ENCODE results near the gene DDC.
A peak's percentile ranks its signal among the peaks of the same experiment; 100 is the strongest.

DDC gene

DNA sequence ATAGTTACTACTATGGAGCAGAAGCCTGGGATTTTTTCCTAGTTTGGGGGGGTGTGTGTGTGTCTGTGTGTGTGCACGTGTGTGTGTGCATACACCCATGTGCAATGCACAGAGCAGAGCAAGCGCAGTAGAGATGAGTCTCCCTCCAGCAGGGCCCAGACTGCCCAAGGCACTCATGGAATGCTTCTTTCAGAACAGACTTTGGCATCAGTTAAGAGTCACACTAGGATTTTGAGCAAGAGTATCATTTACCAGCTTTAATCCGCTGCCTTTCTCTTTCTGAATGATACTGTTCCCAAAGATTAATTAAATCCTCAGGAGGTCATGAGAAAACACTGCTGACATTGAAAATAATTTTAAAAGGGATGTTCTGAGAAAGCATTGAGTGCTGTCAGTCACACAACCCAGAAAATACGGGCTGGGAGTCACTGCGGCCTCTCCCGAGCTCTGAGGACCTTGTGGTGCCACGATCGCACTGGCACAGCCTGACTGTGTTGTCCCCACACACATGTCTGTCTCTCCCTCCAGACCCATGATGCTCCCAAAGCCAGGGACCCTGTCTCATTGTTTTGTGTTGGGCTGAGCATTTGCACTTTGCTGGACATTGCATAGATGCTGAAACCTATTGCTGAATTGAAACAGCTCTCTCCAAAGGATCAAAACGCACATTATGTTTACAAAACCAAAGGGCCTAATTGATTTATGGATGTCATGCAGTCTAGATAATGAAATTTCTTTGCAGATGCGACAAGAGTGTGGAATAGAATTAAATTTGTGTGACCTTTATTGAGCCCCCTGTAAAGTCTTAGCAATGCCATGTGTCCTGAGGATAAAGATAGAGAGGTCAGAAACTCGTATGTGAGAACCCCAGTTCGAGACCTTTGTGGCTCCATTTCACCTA lies 60.3 kb downstream of the DDC start:
- TF ChIP-seq, protein P1, sequence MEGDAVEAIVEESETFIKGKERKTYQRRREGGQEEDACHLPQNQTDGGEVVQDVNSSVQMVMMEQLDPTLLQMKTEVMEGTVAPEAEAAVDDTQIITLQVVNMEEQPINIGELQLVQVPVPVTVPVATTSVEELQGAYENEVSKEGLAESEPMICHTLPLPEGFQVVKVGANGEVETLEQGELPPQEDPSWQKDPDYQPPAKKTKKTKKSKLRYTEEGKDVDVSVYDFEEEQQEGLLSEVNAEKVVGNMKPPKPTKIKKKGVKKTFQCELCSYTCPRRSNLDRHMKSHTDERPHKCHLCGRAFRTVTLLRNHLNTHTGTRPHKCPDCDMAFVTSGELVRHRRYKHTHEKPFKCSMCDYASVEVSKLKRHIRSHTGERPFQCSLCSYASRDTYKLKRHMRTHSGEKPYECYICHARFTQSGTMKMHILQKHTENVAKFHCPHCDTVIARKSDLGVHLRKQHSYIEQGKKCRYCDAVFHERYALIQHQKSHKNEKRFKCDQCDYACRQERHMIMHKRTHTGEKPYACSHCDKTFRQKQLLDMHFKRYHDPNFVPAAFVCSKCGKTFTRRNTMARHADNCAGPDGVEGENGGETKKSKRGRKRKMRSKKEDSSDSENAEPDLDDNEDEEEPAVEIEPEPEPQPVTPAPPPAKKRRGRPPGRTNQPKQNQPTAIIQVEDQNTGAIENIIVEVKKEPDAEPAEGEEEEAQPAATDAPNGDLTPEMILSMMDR (conservative IDR thresholded peaks at IDR 0.05; ENCODE audit: low read depth, low read length), result no peak
- peak; percentile 65 for DNase-seq (ENCODE audit: low read depth)
- H3K4me3 ChIP-seq (ENCODE audit: low read depth, low read length), result no peak overlapping the region

DNA sequence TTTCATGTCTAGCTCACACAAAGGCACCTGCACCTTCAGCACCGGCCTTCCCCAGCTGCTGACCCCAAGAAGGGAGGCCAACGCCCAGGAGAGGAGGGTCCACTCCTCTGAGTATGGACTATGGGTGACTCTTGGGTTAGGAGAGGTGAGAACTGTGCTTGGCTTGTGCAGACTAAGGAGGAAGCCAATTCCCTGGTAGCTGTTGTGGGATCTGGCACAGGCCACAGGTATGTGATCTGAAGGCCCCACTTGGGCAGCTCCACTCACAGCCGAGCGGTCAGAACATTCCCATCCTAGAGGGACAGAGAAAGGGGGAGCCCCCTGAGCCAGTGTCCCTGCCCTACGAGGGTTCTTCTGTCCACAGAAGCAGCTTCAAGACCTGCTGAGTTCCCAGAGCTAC lies 62.3 kb downstream of the DDC start:
- TF ChIP-seq, protein P1 (conservative IDR thresholded peaks at IDR 0.05; ENCODE audit: low read depth, low read length), result no peak
- no peak overlapping the region for H3K4me3 ChIP-seq (ENCODE audit: low read depth, low read length)
- peak; percentile 52 for DNase-seq (ENCODE audit: low read depth)

DNA sequence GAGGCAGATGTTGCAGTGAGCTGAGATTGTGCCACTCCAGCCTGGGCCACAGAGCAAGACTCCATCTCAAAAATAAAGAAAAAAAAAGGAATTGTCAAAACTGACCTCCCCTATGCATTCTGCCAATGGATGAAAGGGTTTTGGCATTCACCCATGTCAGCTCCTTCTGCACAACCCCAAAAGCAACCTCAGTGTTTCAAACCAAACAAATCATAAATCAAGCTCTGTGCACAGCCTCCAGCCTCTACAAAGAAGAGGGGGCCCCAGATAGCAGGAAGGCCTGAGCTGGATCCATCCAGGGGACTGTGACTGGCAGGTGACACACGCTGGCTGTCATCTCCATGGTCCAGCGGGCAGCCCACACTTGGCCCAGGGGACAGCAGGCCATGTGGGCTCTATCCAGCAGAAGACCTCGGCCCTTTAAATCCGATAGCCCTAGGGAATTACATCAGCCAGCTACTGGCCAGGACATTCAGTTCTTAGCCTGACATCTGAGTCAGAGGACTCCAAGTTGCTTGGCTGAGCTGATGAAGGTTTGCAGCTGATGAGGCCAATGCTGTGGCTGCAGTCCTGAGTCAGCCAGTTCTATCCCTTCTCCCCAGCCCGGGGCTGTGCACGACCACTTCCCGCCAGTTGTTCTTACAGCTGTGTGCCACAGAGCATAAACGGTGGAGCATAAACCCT lies 63.1 kb downstream of the DDC start:
- TF ChIP-seq, protein P1 (conservative IDR thresholded peaks at IDR 0.05; ENCODE audit: low read depth, low read length), result no peak

DNA sequence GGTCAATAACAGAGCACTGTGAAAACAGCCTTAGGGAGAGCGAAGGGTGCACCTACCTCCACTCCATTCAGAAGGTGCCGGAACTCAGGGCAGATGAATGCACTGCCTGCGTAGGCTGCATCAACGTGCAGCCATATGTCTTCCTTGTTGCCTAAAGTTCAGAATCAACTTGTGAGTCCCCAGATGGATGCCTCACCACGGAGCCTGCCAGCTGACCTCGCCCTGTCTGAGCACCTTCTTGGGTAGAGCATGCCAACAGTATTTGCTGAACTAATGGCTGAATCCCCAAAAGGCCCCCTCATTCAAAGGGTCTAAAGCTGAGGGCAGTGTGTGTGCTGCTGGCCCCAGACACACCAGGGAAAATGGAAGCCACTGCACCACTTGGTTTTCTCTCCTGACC lies 66.1 kb downstream of the DDC start:
- TF ChIP-seq, protein P1 (conservative IDR thresholded peaks at IDR 0.05; ENCODE audit: low read depth, low read length), result no peak
- no peak for DNase-seq (ENCODE audit: low read depth)
- H3K4me3 ChIP-seq (ENCODE audit: low read depth, low read length), result no peak overlapping the region

More for the DNA sequence above, 63.1 kb downstream of the DDC start:
- H3K4me3 ChIP-seq (ENCODE audit: low read depth, low read length), result no peak overlapping the region
- peak; percentile 98 for DNase-seq (ENCODE audit: low read depth)

DNA sequence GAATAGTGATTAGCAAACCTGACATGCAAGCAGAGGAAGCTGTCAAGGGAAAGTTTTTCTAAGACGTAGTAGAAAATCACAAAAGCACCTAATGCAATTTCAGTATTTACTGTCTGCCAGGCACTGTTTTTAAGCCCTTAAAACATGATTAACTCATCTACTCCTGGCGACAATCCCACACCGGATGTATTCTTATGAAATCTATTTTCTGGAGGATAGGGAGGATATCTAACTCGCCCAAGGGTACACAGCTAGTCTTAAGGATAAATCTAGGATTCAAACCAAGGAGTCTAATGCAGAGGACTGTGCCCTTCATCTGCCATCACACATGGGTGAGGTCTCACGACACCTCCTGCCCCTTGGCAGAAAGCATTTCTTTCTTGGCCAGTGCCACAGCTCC lies 67.2 kb downstream of the DDC start:
- DNase-seq (ENCODE audit: low read depth), result peak; percentile 29
- TF ChIP-seq, protein P1 (conservative IDR thresholded peaks at IDR 0.05; ENCODE audit: low read depth, low read length), result no peak
- no peak overlapping the region for H3K4me3 ChIP-seq (ENCODE audit: low read depth, low read length)

DNA sequence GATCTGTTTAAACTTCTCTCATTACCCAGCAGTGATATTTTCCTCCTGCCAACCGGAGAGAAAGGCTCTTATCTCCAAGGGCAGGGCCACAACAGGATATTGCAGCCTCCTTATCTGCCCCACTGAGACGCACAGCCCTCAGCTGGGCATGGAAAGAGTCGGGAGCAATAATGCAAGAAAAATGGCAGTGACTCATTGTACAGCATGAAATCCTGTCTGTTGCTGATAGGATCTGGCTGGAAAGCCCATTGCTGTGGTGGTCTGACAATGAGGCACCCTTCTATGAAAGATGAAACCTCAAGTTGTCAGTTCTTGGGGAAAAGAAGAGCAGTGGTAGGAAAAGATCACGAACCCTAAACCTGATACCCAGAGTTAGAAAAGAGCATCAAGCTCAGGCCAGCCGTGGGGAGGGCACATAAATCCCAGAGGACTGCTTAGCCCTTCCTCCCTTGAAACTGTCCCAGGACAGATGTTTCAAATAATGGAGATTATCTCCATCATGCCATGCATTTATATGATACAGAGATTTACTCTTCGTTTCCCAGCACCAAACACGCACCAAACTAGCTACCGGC lies 68.0 kb downstream of the DDC start:
- H3K4me3 ChIP-seq (ENCODE audit: low read depth, low read length), result no peak overlapping the region
- peak; percentile 62 for DNase-seq (ENCODE audit: low read depth)
- TF ChIP-seq, protein P1 (conservative IDR thresholded peaks at IDR 0.05; ENCODE audit: low read depth, low read length), result no peak

Measured in choroid plexus epithelial cell (primary cell).